Astrocyte of the hippocampus (primary cell): ENCODE results near the gene PIP4P1.
"Not testable (repeated sequence)": the region's sequence is repeated elsewhere in the genome, so short reads cannot be mapped to it uniquely, and the experiment has no call there.

Source experiments
- DNase-seq: peaks from one replicate; pipeline ENCODE4 v3.0.0; 2011; ENCODE audit warnings: low read depth, low spot score

Gene PIP4P1

GRCh38 chr14:20476776-20477175 lies 15.5 kb upstream of the PIP4P1 start:
- DNase-seq, result no peak

DNA sequence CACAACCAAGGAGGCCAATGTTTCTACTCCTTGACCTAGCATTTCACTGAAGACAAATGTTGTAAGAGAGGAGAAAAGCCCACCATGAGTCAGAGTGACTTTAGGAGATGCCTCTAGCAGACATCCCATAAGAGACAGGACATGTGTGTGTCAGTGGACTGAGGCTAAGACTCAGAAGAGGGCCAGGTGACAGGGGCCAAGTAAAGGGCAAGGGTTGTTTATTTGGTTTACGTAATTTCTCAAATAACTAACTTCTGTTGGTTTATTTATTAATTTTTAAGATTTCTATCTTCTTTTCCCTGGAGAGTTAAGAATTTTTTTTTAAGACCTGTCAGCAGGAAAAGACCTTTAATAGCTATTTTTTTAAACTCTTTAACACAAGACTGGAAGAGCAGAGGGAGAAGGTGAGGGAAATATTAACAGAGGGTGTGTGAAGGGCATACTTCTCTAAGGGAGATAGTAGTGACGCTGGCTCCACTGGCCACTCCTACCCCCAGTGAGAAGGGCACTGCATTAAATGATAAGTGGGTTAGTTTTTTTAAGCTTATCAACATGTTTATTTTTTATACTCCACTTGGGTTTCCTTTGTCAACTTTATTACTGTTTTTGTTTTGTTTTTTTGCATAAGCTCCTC lies 11.4 kb upstream of the PIP4P1 start:
- DNase-seq, result no peak

- DNase-seq, result no peak
Measured at GRCh38 chr14:20470603-20470901, 9.3 kb upstream of the PIP4P1 start.

GRCh38 chr14:20469890-20470602 lies 8.8 kb upstream of the PIP4P1 start:
- peak; percentile 63 for DNase-seq

- DNase-seq, result peak; percentile 89
Measured at GRCh38 chr14:20469242-20469889, 8.1 kb upstream of the PIP4P1 start, which contains the start of gene PNP. Gene PNP, plus strand, starts transcription at chr14:20469406. Its CDS starts 119 bp downstream, at chr14:20469525.

DNA sequence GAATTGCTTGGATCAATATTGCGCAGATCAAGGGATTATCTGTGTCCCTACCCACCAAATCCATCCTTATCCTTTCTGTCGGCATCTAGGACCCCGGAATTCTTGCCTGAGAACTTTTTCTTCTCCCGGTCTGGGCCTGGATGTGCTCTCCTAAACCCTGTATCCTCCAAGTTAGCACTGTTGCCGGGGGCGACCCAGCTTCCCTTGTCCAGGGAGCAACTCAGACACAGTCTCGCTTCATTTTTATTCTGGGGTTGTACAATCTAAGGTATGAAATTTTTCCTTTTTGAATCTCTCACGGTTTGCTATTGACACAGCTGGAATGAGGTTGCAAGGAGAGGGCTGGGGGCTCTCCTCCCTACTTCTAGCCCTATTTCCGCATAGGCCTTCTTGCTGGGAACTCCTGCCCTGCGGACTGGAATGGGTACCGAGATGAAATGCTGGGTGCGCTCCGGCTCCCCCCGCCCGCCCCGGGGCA lies 7.6 kb upstream of the PIP4P1 start:
- no peak for DNase-seq

GRCh38 chr14:20460458-20461224 lies 593 bp downstream of the PIP4P1 start:
- no peak for DNase-seq

DNA sequence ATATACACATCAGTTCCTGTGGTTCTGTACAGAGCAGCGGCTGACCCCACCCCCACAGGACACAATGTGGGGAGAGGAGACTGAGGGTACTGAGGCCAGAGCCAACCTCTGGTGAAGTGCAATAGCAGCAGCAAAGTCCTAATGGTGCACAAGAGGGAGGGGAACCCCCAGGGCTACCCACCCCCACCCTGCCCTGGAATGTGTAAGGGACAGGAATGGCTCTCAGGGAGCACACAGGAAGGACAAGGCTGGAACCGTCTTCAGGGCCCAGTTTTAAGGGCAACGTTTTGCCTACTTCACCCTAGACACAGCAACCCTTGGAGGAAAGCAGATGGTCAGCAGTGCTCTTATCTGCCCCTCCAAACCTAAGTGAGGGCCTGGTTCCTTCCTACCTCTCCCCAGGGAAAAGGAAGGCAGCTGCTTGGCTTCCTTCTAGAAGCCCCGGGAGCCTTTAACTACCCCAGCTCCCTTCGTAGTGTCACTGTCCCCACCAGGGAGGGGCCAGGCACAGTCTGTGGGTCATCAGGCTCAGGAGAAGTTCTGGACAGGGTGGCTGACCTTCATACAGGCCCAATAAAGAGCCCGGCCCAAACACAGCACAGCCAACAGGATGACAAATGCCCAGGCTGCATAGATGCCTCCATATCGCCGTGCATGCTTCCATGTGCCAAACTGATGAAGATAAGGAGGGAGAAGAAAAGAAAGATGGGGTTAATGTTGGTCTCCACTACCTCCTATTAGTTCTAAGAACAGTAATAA lies 3.0 kb downstream of the PIP4P1 start:
- DNase-seq, result no peak

GRCh38 chr14:20456971-20457370 lies 4.3 kb downstream of the PIP4P1 start:
- DNase-seq, result no peak

DNA sequence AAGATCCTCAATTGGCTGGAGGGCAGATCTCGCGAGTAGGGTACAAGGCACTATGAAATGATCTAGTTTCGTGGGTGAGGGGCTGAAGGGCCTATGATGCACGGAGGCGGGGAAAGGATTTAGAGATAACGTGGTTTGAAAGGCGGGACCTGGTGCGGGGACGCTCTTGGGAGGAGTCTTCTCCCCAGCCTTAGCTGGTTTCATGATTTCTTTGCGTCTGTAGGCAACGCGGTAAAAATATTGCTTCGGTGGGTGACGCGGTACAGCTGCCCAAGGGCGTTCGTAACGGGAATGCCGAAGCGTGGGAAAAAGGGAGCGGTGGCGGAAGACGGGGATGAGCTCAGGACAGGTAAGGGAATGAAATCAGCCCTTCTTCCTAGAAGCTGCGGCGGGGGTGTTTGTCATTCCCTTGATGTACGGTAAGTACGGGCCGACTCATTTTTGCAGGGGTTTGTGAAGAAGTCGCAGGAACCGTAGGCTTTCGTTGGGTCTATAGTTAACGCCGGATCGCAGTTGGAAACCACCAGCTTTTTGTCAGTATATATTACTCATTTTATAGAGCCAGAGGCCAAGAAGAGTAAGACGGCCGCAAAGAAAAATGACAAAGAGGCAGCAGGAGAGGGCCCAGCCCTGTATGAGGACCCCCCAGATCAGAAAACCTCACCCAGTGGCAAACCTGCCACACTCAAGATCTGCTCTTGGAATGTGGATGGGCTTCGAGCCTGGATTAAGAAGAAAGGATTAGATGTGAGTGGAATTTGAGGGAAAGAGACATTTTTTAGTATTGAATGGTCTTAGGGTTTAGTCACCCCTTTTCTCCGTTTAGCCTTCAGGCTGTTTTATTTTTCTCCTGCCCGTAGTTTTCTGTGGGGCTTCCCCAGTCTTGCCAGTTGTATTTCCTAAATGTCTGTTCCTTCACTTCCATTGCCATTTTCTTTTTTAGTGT lies 5.6 kb downstream of the PIP4P1 start:
- DNase-seq, result peak; percentile 61

- peak; percentile 99 for DNase-seq
Measured at GRCh38 chr14:20454516-20455354, 6.5 kb downstream of the PIP4P1 start, which contains the start of the genes APEX1 and OSGEP. Gene APEX1, plus strand, starts transcription at chr14:20455226. Its CDS starts 420 bp downstream, at chr14:20455646. Gene OSGEP, minus strand, starts transcription at chr14:20454812. Its CDS starts 129 bp downstream, at chr14:20454683.

- DNase-seq, result not testable (repeated sequence)
Measured at GRCh38 chr14:20452831-20453230, 8.4 kb downstream of the PIP4P1 start.

- DNase-seq, result no peak
Measured at GRCh38 chr14:20446889-20447288, 14.3 kb downstream of the PIP4P1 start.

DNA sequence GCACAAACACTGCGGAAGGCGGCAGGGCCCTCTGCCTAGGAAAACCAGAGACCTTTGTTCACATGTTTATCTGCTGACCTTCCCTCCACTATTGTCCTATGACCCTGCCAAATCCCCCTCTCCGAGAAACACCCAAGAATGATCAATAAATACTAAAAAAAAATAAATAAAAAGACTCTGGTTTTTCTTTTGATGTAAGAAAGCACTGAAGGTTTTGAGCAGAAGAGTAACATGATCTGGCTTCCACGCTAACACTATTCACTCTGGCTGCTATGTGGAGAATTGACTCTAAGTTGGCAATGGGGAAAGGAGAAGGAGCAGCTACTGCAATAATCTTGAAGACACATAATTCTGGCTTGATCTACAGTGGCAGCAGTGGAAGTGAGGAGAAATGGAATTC lies 17.6 kb downstream of the PIP4P1 start:
- DNase-seq, result not testable (repeated sequence)

DNA sequence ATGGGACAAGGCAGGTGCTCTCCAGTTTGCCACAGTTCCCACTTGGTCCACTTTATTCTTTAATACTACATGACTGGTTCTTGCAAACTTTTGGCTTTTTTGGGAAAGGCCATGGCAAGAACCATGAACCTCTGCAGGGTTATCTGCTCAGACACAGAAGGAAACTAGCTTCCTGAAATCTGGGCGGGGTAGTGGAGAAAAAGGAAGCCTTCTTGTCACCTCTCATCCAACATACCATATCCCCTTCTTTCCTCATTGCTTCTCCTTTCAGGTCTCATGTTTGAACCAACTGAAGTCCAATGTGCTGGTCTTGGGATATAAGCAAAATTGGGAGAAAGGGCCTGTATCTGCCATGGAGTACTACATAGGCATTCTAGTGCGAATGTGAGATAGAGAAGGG lies 19.8 kb downstream of the PIP4P1 start:
- DNase-seq, result no peak

DNA sequence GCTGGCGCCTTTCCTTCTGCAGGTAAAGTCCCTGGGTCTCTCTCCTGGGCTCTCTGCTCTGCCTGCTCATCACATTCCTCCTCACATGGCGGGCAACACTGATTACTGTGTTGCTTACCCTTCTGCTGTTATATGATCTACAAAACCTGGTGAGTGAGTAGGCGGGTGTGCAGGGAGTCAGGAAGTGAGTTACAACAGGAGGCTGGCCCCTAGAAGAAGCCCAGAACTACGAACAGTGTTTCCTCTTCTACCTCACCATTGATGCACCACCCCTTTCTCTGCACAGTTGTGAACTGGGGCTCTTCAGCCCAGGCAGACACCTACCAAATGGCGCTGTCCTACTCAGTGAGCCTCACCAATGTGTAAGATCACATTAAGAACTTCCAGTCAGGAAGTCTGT lies 20.4 kb downstream of the PIP4P1 start:
- DNase-seq, result no peak

- DNase-seq, result no peak
Measured at GRCh38 chr14:20440465-20440864, 20.8 kb downstream of the PIP4P1 start.

GRCh38 chr14:20438664-20439063 lies 22.6 kb downstream of the PIP4P1 start:
- no peak for DNase-seq

DNA sequence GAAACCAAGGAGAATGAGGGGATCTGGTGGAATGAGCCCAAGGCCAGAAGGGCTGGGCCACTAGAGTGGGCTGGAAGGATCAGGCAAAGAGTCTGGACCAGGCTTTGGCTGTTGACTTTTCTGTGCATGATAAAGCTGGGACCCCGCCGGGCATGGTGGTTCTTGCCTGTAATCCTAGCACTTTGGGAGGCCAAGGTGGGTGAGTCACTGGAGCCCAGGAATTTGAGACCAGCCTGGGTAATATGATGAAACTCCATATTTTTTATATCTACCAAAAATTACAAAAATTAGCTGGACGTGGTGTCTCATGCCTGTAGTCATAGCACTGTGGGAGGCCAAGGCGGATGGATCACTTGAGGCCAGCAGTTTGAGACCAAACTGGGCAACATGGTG lies 24.9 kb downstream of the PIP4P1 start:
- peak; percentile 19 for DNase-seq
